ENCODE measurements around the gene COL6A3.
"Not testable (repeated sequence)": the region's sequence is repeated elsewhere in the genome, so short reads cannot be mapped to it uniquely, and the experiment has no call there.

Gene COL6A3

GRCh38 chr2:237312021-237312755, 101.8 kb downstream of the COL6A3 start:
- DNase-seq, result no peak

- DNase-seq, result no peak
Measured at GRCh38 chr2:237310515-237311114, 103.3 kb downstream of the COL6A3 start.

- no peak for DNase-seq
Measured at GRCh38 chr2:237309416-237309815, 104.5 kb downstream of the COL6A3 start.

GRCh38 chr2:237309011-237309410, 105.0 kb downstream of the COL6A3 start:
- no peak for DNase-seq

GRCh38 chr2:237307474-237307873, 106.5 kb downstream of the COL6A3 start:
- no peak for DNase-seq

- no peak for DNase-seq
Measured at GRCh38 chr2:237306787-237307170, 107.2 kb downstream of the COL6A3 start.

- no peak for DNase-seq
Measured at GRCh38 chr2:237306083-237306786, 107.7 kb downstream of the COL6A3 start.

- no peak for DNase-seq
Measured at GRCh38 chr2:237305579-237305978, 108.4 kb downstream of the COL6A3 start.

GRCh38 chr2:237304763-237305514, 109.0 kb downstream of the COL6A3 start:
- no peak for DNase-seq

- DNase-seq, result not testable (repeated sequence)
Measured at GRCh38 chr2:237303244-237303643, 110.7 kb downstream of the COL6A3 start.

GRCh38 chr2:237301595-237301994, 112.4 kb downstream of the COL6A3 start:
- DNase-seq, result no peak

- DNase-seq, result no peak
Measured at GRCh38 chr2:237300739-237301138, 113.2 kb downstream of the COL6A3 start.

GRCh38 chr2:237299906-237300305, 114.1 kb downstream of the COL6A3 start:
- DNase-seq, result no peak

- DNase-seq, result no peak
Measured at GRCh38 chr2:237298151-237299118, 115.5 kb downstream of the COL6A3 start.

- DNase-seq, result no peak
Measured at GRCh38 chr2:237297421-237298150, 116.4 kb downstream of the COL6A3 start.

- DNase-seq, result no peak
Measured at GRCh38 chr2:237296756-237297155, 117.2 kb downstream of the COL6A3 start.

- DNase-seq, result no peak
Measured at GRCh38 chr2:237295889-237296480, 118.0 kb downstream of the COL6A3 start.

- DNase-seq, result no peak
Measured at GRCh38 chr2:237294460-237294859, 119.5 kb downstream of the COL6A3 start.

- DNase-seq, result no peak
Measured at GRCh38 chr2:237293978-237294377, 120.0 kb downstream of the COL6A3 start.

GRCh38 chr2:237291138-237291792, 122.7 kb downstream of the COL6A3 start:
- peak; percentile 25 for DNase-seq

Measured in stimulated activated CD4-positive, alpha-beta T cell treated with anti-CD3 and anti-CD28 coated beads, Interleukin-4, amount 100 ng/mL, for 24 hours (primary cell).